HEK293 (cell line): ENCODE results near the gene NET1.

Experiments
- CTCF ChIP-seq: fragments of 450-650 bp; formaldehyde crosslinking; IDR thresholded peaks from 2 replicates; pipeline ENCODE4 v1.5.1; 2016; ENCODE audit warnings: missing biosample characterization, missing genetic modification characterization
- GFI1B ChIP-seq: fragments of 450-650 bp; formaldehyde crosslinking; IDR thresholded peaks from 2 replicates; pipeline ENCODE4 v1.5.1; 2016; ENCODE audit warnings: missing biosample characterization, missing genetic modification characterization
- ZNF350 ChIP-seq: fragments of 450-650 bp; formaldehyde crosslinking; IDR thresholded peaks from 2 replicates; pipeline ENCODE4 v1.5.0; 2017; ENCODE audit warnings: missing biosample characterization, mild to moderate bottlenecking, missing genetic modification characterization
- ZNF747 ChIP-seq: fragments of 450-650 bp; formaldehyde crosslinking; IDR thresholded peaks from 2 replicates; pipeline ENCODE4 v1.5.1; 2016; ENCODE audit warnings: missing biosample characterization, missing genetic modification characterization

- TF ChIP-seq CTCF (tag by site-specific recombination) (no peak), GFI1B (no peak), ZNF747 (tag by site-specific recombination) (no peak), ZNF350 (tag by site-specific recombination) (no peak)
Measured at GRCh38 chr10:5494611-5495010, 82.3 kb downstream of the NET1 start.
